Progenitor cell of endocrine pancreas (in vitro differentiated cells): ENCODE data around the gene FAM135A. TPM values are rescaled to one million over a fixed set of nuclear protein-coding genes. Genes with fewer than 3 reads are reported as not detected.

ENCODE experiments used
- DNase-seq: peaks from one replicate; pipeline ENCODE4 v3.0.0; 2021; ENCODE audit warnings: low spot score; ENCODE audit not compliant: unreplicated experiment
- H3K27ac Mint-ChIP-seq: 2 replicates; pipeline ENCODE4 v1.8.0; 2021; ENCODE audit warnings: mild to moderate bottlenecking, moderate library complexity, mixed read lengths
- H3K27me3 Mint-ChIP-seq: 2 replicates; pipeline ENCODE4 v1.8.0; 2021; ENCODE audit warnings: mixed read lengths
- H3K36me3 Mint-ChIP-seq: 2 replicates; pipeline ENCODE4 v1.8.0; 2022; ENCODE audit warnings: mixed read lengths; ENCODE audit not compliant: insufficient read depth
- H3K4me1 Mint-ChIP-seq: 2 replicates; pipeline ENCODE4 v1.8.0; 2021; ENCODE audit warnings: low read depth, mixed read lengths
- H3K4me3 Mint-ChIP-seq: 2 replicates; pipeline ENCODE4 v1.8.0; 2021; ENCODE audit warnings: low read depth, mild to moderate bottlenecking, moderate library complexity, mixed read lengths
- H3K9me3 Mint-ChIP-seq: 2 replicates; pipeline ENCODE4 v1.8.0; 2021; ENCODE audit warnings: low read depth, mixed read lengths
- CTCF ChIP-seq: fragments of 200-600 bp; sonication (generic); IDR thresholded peaks from one replicate; pipeline ENCODE4 v1.5.0; 2021; ENCODE audit warnings: antibody characterized with exemption, mild to moderate bottlenecking; ENCODE audit not compliant: unreplicated experiment
- total RNA-seq: library from RNA; stranded (reverse); gene quantifications from 2 replicates; pipeline ENCODE4 v1.2.1, GENCODE V29; 2021

The FAM135A gene
- total RNA-seq, 1 donor from 2014 or later: 31.9 TPM

GRCh38 chr6:70379473-70380013 is 33.8 kb upstream of the FAM135A start:
- Mint-ChIP-seq H3K4me1 (peaks cover 2% of the 10 kb centered on the region), H3K27ac (no peak overlapping the region), H3K9me3 (peaks cover 4% of the 10 kb centered on the region), H3K4me3 (no peak overlapping the region), H3K36me3 (no peaks in the 10 kb centered on the region), H3K27me3 (no peaks in the 10 kb centered on the region)
- no peak for DNase-seq
- TF ChIP-seq CTCF: no peak

- no peak for DNase-seq
- no peaks in the 10 kb centered on the region for H3K27me3 Mint-ChIP-seq
- TF ChIP-seq CTCF: no peak
- peaks cover 2% of the 10 kb centered on the region for H3K4me1 Mint-ChIP-seq
- H3K27ac Mint-ChIP-seq: no peak overlapping the region
- H3K4me3 Mint-ChIP-seq: no peak overlapping the region
- H3K9me3 Mint-ChIP-seq: peaks cover 4% of the 10 kb centered on the region
- H3K36me3 Mint-ChIP-seq: no peaks in the 10 kb centered on the region
Measured at GRCh38 chr6:70380252-70380651, 33.1 kb upstream of the FAM135A start.

- Mint-ChIP-seq H3K4me1 (peaks cover 2% of the 10 kb centered on the region), H3K27me3 (no peaks in the 10 kb centered on the region), H3K4me3 (no peak overlapping the region), H3K36me3 (no peaks in the 10 kb centered on the region), H3K9me3 (peaks cover 1% of the 10 kb centered on the region), H3K27ac (peak overlapping the region; percentile 59)
- no peak for DNase-seq
- TF ChIP-seq CTCF: no peak
Measured at GRCh38 chr6:70380771-70381416, 32.4 kb upstream of the FAM135A start.

- H3K36me3 Mint-ChIP-seq: no peaks in the 10 kb centered on the region
- no peaks in the 10 kb centered on the region for H3K27me3 Mint-ChIP-seq
- H3K4me3 Mint-ChIP-seq: no peak overlapping the region
- no peak for DNase-seq
- H3K9me3 Mint-ChIP-seq: no peaks in the 10 kb centered on the region
- TF ChIP-seq CTCF: no peak
- peaks cover 2% of the 10 kb centered on the region for H3K4me1 Mint-ChIP-seq
- H3K27ac Mint-ChIP-seq: peak overlapping the region; percentile 59
Measured at GRCh38 chr6:70381417-70381782, 31.9 kb upstream of the FAM135A start.

GRCh38 chr6:70385901-70386300 is 27.4 kb upstream of the FAM135A start:
- Mint-ChIP-seq H3K4me3 (no peak overlapping the region), H3K36me3 (no peaks in the 10 kb centered on the region), H3K27me3 (no peaks in the 10 kb centered on the region), H3K4me1 (peaks cover under 1% of the 10 kb centered on the region), H3K27ac (no peak overlapping the region), H3K9me3 (no peaks in the 10 kb centered on the region)
- DNase-seq: no peak
- no peak for TF ChIP-seq CTCF
